ENCODE results near the gene RBM45.
A peak's percentile ranks its signal among the peaks of the same experiment; 100 is the strongest.
"Not testable (repeated sequence)": the region's sequence is repeated elsewhere in the genome, so short reads cannot be mapped to it uniquely, and the experiment has no call there.

The RBM45 gene

GRCh38 chr2:178112202-178113152 is at the start of gene RBM45:
TSS of gene RBM45 (plus strand) at chr2:178112437. CDS start at chr2:178112547, 110 bp downstream.
- DNase-seq, result peak; percentile 96

DNA sequence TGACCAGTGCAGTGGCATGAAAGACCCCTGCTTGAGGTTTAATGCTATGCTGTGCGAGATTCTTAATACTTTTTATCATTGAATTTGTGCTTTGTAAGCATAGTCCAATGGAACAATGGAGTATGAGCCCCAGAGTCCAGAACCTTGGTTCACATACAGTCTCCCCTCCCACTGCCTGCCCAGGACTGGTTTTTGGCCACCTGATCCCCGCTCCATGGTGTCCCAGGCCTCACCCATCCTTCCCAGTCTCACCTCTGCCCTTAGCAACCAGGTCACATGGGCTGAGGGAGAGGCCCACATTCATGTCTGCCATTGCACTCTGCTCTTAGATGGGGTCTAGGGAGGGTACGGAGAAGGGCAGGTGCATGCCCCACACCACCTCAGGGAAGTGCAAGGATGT is 45.9 kb upstream of the RBM45 start:
- DNase-seq, result no peak

- DNase-seq, result no peak
Measured at GRCh38 chr2:178066890-178067669, 45.2 kb upstream of the RBM45 start.

DNA sequence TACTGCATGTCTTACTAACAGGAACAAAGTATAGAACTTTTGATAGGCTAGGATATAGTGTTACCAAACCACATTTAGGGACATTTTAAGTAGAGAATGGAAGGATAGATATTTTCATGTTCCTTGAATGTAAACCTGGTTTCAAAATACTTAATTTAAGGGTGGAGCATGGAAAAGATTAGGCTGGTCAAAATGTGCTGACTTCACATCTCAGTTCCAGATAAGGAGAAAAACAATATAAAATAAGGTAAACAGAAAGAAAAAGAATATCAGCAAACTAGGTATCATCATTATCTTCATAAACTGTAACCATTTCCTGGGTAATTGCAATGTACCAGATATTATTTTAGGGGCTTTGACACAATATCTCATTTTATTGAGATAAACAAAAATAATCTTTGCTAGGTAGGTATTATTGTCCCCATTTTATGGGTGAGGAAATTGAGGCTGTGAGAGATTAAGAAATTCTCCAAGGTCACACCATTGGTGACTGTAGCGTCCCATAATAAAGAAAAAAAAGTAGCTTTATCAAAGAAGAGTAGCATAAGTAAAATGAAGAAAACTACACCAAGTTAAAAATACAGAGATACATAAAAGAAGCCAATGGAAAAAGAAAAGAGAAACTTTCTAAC is 43.3 kb upstream of the RBM45 start:
- DNase-seq, result no peak

DNA sequence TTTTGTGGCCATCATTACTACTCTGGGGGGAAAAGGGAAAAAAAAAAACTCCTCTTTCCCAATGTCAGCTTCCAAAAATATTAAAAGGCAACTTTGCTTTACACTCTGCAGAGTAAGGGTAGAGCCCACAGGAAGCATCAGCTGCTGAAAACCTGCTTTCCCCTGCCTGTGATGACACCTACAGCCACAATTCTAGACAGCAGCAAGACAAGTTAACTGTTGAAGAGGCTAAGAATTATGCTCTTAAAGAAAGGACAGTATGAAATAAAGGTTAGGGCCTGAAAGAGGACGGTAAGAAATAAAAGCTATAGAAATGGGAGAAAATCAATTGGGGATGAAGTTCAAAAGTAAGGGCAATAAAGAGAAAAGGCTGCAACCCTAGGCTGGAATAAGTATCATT is 42.7 kb upstream of the RBM45 start:
- no peak for DNase-seq

DNA sequence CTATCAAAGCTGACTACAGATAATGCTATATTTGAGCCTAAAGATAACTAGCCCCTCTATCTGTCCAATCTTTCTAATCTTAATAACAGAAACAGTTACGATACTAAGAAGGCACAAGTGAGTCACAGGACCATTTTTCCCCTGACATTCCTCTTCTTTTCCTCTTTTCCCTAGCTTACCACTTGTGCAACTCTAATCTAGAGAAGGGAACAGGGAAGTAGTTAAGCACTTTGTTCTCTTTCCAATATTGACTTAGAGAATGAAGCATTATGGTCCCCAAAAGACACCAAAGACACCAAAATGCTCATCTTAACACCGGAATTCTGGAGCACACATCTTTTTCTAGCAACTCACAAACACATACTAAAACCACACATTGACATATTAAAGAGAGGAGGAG is 41.4 kb upstream of the RBM45 start:
- no peak for DNase-seq

- no peak for DNase-seq
Measured at GRCh38 chr2:178072000-178072382, 40.2 kb upstream of the RBM45 start.

DNA sequence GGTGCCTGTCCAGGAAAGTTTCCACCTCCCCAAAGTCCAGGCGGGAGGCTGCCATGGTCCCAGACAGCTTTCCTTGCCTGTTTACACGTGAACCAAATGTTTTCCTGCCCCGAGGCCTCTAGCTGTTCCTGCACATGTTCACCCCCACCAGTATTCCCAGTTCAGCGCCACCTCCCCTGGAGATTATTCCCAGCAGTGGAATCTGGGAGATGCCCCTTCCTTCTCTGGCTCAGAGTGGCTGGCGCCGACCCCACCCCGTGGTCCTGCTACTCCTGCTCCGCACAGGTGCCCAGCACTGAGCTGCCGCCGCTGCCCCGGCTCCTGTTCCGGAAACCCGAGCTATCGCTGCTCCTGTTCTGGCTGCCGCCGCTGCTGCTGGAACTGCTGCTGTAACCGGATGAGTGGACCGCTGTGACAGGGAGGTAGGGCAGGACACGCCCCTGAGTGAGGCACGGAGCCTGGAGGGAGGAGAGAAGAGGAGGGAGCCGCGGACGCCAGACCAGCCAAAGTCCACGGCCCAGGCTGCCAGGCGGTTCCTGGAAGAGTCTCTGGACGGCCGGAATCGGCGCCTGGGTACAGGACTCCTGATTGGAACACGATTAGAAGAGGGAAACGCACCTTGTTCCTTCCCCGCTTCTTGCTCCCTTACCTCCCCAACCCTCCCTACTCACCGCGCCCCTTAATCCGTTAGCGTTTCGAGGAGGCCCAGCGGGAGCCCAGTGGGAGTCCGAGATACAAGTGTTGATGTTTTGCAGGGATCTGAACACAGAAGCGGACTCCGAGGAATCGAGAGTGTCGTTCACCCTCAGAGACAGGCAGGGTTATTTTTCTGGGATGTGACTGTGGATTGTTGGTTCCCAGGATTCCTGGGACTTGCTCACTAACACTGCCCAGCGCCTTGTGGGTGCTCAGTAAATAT is 39.6 kb upstream of the RBM45 start, which contains the start of gene PDE11A:
Gene PDE11A, minus strand, starts transcription at position 395 of the 919 bp plus-strand sequence. Its CDS starts 340 bp downstream, at position 55.
- DNase-seq, result peak; percentile 89

- no peak for DNase-seq
Measured at GRCh38 chr2:178074123-178075005, 37.9 kb upstream of the RBM45 start.

- no peak for DNase-seq
Measured at GRCh38 chr2:178075006-178075326, 37.3 kb upstream of the RBM45 start.

DNA sequence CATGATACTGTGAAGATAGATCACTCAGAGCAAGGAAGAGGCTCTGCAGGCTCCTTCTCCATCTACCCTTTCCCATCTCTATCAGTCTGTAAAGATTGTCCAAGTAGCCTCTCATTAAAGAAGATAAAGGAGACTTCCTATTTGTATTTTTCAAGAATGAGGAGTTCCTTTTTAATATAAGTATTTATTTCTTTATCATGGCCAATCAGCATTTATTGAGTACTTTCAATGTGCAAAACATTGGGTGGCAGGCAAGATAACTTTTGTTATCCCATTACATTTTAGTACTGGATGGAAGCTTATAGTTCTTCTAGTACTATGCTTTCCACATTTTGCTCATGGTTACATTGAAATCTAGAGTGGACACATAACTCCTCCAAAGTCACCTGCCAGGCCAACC is 36.1 kb upstream of the RBM45 start:
- DNase-seq, result no peak

DNA sequence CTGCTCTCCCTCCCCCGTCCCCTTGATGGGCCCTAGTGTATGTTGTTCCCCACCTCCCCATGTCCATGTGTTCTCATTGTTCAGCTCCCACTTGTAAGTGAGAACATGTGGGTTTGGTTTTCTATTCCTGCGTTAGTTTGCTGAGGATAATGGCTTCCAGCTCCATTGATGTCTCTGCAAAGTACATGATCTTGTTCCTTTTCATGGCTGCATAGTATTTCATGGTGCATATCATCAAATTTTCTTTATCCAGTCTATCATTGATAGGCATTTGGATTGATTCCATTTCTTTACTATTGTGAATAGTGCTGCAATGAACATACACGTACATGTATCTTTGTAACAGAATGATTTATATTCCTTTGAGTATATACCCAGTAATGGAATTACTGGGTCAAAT is 33.0 kb upstream of the RBM45 start:
- not testable (repeated sequence) for DNase-seq

GRCh38 chr2:178082408-178083045 is 29.7 kb upstream of the RBM45 start:
- no peak for DNase-seq

- no peak for DNase-seq
Measured at GRCh38 chr2:178084273-178084672, 28.0 kb upstream of the RBM45 start.

GRCh38 chr2:178088774-178089270 is 23.4 kb upstream of the RBM45 start:
- no peak for DNase-seq

- no peak for DNase-seq
Measured at GRCh38 chr2:178093471-178093870, 18.8 kb upstream of the RBM45 start.

GRCh38 chr2:178101321-178102079 is 10.7 kb upstream of the RBM45 start:
- no peak for DNase-seq

DNA sequence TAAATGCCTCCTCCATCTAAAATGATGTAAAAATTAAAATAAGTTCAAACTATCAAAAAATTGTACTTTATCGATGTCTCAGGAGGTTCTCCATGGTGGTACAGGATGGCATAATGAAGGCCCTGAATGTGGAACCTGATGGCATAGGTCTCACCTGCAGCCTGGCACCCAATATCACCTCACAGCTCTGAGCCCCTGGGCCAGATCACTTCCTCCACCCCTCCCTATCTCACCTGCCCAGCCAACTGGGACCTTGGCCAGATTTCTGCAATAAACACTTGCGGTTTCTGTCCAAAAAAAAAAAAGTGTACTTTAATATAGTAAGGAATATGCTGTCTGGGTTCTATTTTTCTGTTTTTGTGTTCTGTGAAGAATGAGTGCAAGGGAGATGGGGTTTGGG is 6.7 kb upstream of the RBM45 start:
- DNase-seq, result no peak

- no peak for DNase-seq
Measured at GRCh38 chr2:178106053-178106452, 6.2 kb upstream of the RBM45 start.

DNA sequence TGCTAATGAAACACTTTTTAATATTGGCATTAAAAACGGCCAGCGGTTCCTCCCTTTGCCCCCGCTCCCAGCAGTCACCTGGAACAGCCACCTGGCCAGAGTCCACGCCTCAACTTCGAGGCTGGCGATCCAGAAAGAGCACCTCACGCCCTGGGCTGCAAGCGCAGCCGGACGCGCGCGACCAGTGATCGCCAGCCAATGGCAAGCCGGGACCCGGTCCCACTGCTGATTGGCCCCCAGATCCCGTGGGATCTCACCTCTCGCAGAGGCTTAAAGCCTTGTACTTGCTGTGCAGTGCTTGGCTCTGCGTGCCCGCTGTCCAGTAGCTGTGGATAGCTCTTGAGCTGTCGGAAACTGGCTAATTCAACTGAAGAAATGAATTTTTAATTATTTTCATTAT is 4.1 kb upstream of the RBM45 start:
- no peak for DNase-seq

All from eye (tissue), 1 donor.